Naive B cell (primary cell): Measurements from ENCODE around the gene PHOSPHO1. TPM values are rescaled to one million over a fixed set of nuclear protein-coding genes. Genes with fewer than 3 reads are reported as not detected.
"Not testable (repeated sequence)": the region's sequence is repeated elsewhere in the genome, so short reads cannot be mapped to it uniquely, and the experiment has no call there.

ENCODE experiments used
- ATAC-seq, 2 donors: fragments of 150-1000 bp; cut with Tn5 transposase; 2 replicates each; pipeline ENCODE4 v1.10.0; 2021; ENCODE audit warnings: low read depth in 2 of 2, mild to moderate bottlenecking in 2 of 2, moderate library complexity in 2 of 2
- DNase-seq: peaks from one replicate; pipeline ENCODE4 v3.0.0; 2022
- H3K27ac Mint-ChIP-seq, 6 donors: one replicate each; pipeline ENCODE4 v1.8.0; 2020 to 2022; ENCODE audit warnings: mild to moderate bottlenecking in 6 of 6, mixed read lengths in 6 of 6, moderate library complexity in 5 of 6, inconsistent platforms in 2 of 6
- H3K27me3 Mint-ChIP-seq, 3 donors: one replicate each; pipeline ENCODE4 v1.8.0; 2021 to 2022; ENCODE audit warnings: mixed read lengths in 3 of 3, mild to moderate bottlenecking in 1 of 3
- H3K36me3 Mint-ChIP-seq, 2 donors: one replicate each; pipeline ENCODE4 v1.8.0; 2020 to 2022; ENCODE audit warnings: mixed read lengths in 2 of 2, inconsistent platforms in 1 of 2, mild to moderate bottlenecking in 1 of 2
- H3K4me1 Mint-ChIP-seq, 3 donors: one replicate each; pipeline ENCODE4 v1.8.0; 2020 to 2022; ENCODE audit warnings: mixed read lengths in 3 of 3, inconsistent platforms in 1 of 3, mild to moderate bottlenecking in 1 of 3, moderate library complexity in 1 of 3
- H3K4me3 Mint-ChIP-seq, 8 donors: one replicate each; pipeline ENCODE4 v1.8.0; 2020 to 2022; ENCODE audit warnings: mild to moderate bottlenecking in 8 of 8, mixed read lengths in 8 of 8, moderate library complexity in 8 of 8, inconsistent platforms in 2 of 8
- H3K9me3 Mint-ChIP-seq, 7 donors: one replicate each; pipeline ENCODE4 v1.8.0; 2020 to 2022; ENCODE audit warnings: mixed read lengths in 7 of 7, mild to moderate bottlenecking in 5 of 7, inconsistent platforms in 2 of 7, moderate library complexity in 1 of 7
- polyA plus RNA-seq, 6 donors: library from polyadenylated mRNA; unstranded; fragments of 300-500 nt; fragmentation: Illumina TruSeq; gene quantifications; one replicate each; pipeline ENCODE4 v1.2.3, GENCODE V29; 2021; ENCODE audit warnings: low read depth in 6 of 6

The PHOSPHO1 gene
- polyA plus RNA-seq = under 1 TPM in 4 of 6 donors, not detected in 2; 0.25 to 0.58 (median 0.31) TPM

GRCh38 chr17:49230636-49231562, at the start of gene PHOSPHO1:
PHOSPHO1 (minus strand) TSS chr17:49230787; CDS start chr17:49226691, 4,096 bp downstream.
- peaks cover 15 to 30% (median 29%) of the 10 kb centered on the region in 3 donors for H3K4me1 Mint-ChIP-seq
- peak within 1 kb of the TSS; percentile 77 to 95 (median 86) for H3K4me3 Mint-ChIP-seq
- ATAC-seq (peak; percentile 94 to 95), DNase-seq (peak; percentile 87)
- peak within 1 kb of the TSS in 4 of 6 donors; percentile 54 to 87 (median 72) for H3K27ac Mint-ChIP-seq
- H3K27me3 Mint-ChIP-seq = peaks cover 16 to 35% (median 18%) of the 10 kb centered on the region in 3 donors
- H3K9me3 Mint-ChIP-seq = no peaks in the 10 kb centered on the region
- no peaks in the 10 kb centered on the region for H3K36me3 Mint-ChIP-seq

DNA sequence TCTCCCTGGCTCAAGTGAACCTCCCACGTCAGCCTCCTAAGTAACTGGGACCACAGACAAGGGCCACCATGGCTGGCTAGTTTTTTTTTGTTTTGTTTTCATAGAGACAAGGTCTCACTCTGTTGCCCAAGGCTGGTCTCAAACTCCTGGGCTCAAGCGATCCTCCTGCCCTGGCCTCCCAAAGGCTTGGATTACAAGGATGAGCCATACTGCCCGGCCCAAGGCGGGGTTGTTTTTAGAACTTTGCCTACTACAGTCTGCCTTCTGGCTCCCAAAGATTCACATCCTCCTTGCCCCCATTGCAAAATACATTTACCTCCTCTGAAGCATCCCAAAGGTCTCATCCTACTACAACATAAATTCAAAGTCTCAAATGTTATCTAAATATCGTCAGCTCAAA, 49.5 kb upstream of the PHOSPHO1 start:
- Mint-ChIP-seq H3K27ac (no peak overlapping the region), H3K9me3 (no peaks in the 10 kb centered on the region), H3K27me3 (peaks cover 0 to 7% (median 5%) of the 10 kb centered on the region in 3 donors), H3K4me1 (no peaks in the 10 kb centered on the region), H3K4me3 (no peak overlapping the region), H3K36me3 (peaks cover 0 to 5% of the 10 kb centered on the region in 2 donors)
- no peak for DNase-seq
- ATAC-seq = no peak

- H3K36me3 Mint-ChIP-seq, H3K4me3 Mint-ChIP-seq, ATAC-seq, H3K9me3 Mint-ChIP-seq, H3K4me1 Mint-ChIP-seq, DNase-seq, H3K27me3 Mint-ChIP-seq: not testable (repeated sequence)
- peak overlapping the region in 1 of 6 donors; percentile 49 for H3K27ac Mint-ChIP-seq
Measured at GRCh38 chr17:49279263-49280015, 48.9 kb upstream of the PHOSPHO1 start.

DNA sequence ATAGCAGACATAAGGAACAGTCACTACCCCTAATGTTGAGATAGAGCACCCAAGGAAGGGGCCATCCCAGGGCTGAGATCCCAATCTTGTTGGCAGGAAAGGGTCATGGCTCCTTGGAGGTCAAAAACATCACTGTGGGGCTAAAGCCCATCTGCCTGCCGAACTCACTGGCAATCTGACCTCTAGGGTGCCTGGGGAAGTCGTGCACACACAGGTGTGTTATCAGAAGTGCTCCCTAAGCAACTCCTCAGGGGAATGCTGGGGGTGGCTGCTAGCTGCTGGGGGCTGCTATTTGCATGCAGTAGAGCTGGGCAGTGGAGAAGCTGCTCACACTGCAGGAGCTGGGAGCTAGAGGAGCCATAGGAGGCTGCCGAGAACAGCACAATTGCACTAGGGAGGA, 47.5 kb upstream of the PHOSPHO1 start:
- DNase-seq (no peak), ATAC-seq (no peak)
- H3K36me3 Mint-ChIP-seq = peaks cover 0 to 5% of the 10 kb centered on the region in 2 donors
- H3K9me3 Mint-ChIP-seq = no peaks in the 10 kb centered on the region
- H3K4me3 Mint-ChIP-seq = no peak overlapping the region
- H3K4me1 Mint-ChIP-seq = no peaks in the 10 kb centered on the region
- H3K27me3 Mint-ChIP-seq = peaks cover 0 to 7% (median 5%) of the 10 kb centered on the region in 3 donors
- peak overlapping the region in 1 of 6 donors; percentile 75 for H3K27ac Mint-ChIP-seq

- H3K4me3 Mint-ChIP-seq = no peak overlapping the region
- no peaks in the 10 kb centered on the region for H3K9me3 Mint-ChIP-seq
- peak overlapping the region in 1 of 6 donors; percentile 53 for H3K27ac Mint-ChIP-seq
Measured at GRCh38 chr17:49277638-49278037, 47.1 kb upstream of the PHOSPHO1 start.

DNA sequence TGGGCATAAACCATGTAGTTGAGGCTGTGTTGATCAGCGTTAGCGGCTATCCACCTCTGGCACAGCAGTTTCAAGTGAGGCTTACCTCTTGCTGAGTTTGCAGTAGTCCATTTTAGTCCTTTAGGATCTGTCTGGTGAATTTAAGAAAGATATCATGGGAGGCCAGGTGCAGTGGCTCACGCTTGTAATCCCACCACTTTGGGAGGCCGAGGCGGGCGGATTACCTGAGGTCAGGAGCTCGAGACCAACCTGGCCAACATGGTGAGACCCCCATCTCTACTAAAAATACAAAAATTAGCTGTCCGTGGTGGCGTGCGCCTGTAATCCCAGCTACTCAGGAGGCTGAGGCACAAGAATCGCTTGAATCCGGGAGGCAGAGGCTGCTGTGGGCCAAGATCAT, 45.4 kb upstream of the PHOSPHO1 start:
- not testable (repeated sequence) for DNase-seq, H3K4me1 Mint-ChIP-seq, H3K36me3 Mint-ChIP-seq, H3K4me3 Mint-ChIP-seq, H3K27me3 Mint-ChIP-seq, H3K9me3 Mint-ChIP-seq, ATAC-seq
- H3K27ac Mint-ChIP-seq = peak overlapping the region in 1 of 6 donors; percentile 53

More at GRCh38 chr17:49277638-49278037, 47.1 kb upstream of the PHOSPHO1 start:
- H3K4me1 Mint-ChIP-seq = no peaks in the 10 kb centered on the region
- DNase-seq = no peak
- no peak for ATAC-seq
- H3K36me3 Mint-ChIP-seq = peaks cover 0 to 4% of the 10 kb centered on the region in 2 donors
- H3K27me3 Mint-ChIP-seq = peaks cover 0 to 7% (median 5%) of the 10 kb centered on the region in 3 donors

DNA sequence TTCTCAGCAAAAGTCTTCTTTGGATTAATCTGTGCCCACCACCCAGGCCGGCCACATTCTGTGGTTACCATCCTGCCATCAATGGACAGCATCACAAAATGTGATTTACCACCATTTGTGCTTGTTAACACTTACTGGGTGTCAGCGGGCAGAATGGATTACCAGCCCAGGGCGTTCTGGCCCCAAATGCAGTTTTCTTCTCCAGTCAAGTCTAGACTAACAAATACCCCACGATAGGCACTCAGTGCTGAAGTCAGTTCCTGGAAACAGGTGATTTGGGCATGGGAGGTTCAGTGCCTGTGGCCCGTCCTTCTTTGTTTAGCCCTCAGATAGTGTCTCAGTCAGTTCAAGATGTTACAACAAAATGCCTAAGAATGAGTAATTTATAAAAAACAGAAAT, 38.8 kb upstream of the PHOSPHO1 start:
- H3K4me3 Mint-ChIP-seq = peak overlapping the region in 1 of 8 donors; percentile 42
- peaks cover 0 to 4% (median 0%) of the 10 kb centered on the region in 3 donors for H3K4me1 Mint-ChIP-seq
- H3K27ac Mint-ChIP-seq = peak overlapping the region in 1 of 6 donors; percentile 57
- peaks cover 12 to 13% (median 12%) of the 10 kb centered on the region in 3 donors for H3K27me3 Mint-ChIP-seq
- no peak for ATAC-seq
- H3K36me3 Mint-ChIP-seq = no peaks in the 10 kb centered on the region
- no peaks in the 10 kb centered on the region for H3K9me3 Mint-ChIP-seq
- no peak for DNase-seq

- no peak overlapping the region for H3K27ac Mint-ChIP-seq
Measured at GRCh38 chr17:49267912-49268311, 37.3 kb upstream of the PHOSPHO1 start.

GRCh38 chr17:49266233-49266632, 35.6 kb upstream of the PHOSPHO1 start:
- Mint-ChIP-seq H3K4me3 (peak overlapping the region in 1 of 8 donors; percentile 43), H3K27me3 (peaks cover 20 to 37% (median 21%) of the 10 kb centered on the region in 3 donors), H3K9me3 (no peaks in the 10 kb centered on the region), H3K4me1 (peaks cover 0 to 4% (median 1%) of the 10 kb centered on the region in 3 donors), H3K36me3 (no peaks in the 10 kb centered on the region), H3K27ac (no peak overlapping the region)
- ATAC-seq (no peak), DNase-seq (no peak)

More at GRCh38 chr17:49267912-49268311, 37.3 kb upstream of the PHOSPHO1 start:
- H3K4me3 Mint-ChIP-seq = no peak overlapping the region
- DNase-seq = no peak
- no peak for ATAC-seq
- peaks cover 0 to 4% (median 0%) of the 10 kb centered on the region in 3 donors for H3K4me1 Mint-ChIP-seq
- H3K36me3 Mint-ChIP-seq = no peaks in the 10 kb centered on the region
- H3K27me3 Mint-ChIP-seq = peaks cover 20 to 24% (median 21%) of the 10 kb centered on the region in 3 donors
- H3K9me3 Mint-ChIP-seq = no peaks in the 10 kb centered on the region

GRCh38 chr17:49261540-49261939, 31.0 kb upstream of the PHOSPHO1 start:
- peaks cover 8 to 11% (median 9%) of the 10 kb centered on the region in 3 donors for H3K4me1 Mint-ChIP-seq
- H3K27ac Mint-ChIP-seq = peak overlapping the region in 1 of 6 donors; percentile 38
- DNase-seq, H3K36me3 Mint-ChIP-seq, ATAC-seq, H3K9me3 Mint-ChIP-seq: not testable (repeated sequence)
- peaks cover 11 to 45% (median 21%) of the 10 kb centered on the region in 3 donors for H3K27me3 Mint-ChIP-seq
- peak overlapping the region in 7 of 8 donors; percentile 78 to 89 (median 83) for H3K4me3 Mint-ChIP-seq

DNA sequence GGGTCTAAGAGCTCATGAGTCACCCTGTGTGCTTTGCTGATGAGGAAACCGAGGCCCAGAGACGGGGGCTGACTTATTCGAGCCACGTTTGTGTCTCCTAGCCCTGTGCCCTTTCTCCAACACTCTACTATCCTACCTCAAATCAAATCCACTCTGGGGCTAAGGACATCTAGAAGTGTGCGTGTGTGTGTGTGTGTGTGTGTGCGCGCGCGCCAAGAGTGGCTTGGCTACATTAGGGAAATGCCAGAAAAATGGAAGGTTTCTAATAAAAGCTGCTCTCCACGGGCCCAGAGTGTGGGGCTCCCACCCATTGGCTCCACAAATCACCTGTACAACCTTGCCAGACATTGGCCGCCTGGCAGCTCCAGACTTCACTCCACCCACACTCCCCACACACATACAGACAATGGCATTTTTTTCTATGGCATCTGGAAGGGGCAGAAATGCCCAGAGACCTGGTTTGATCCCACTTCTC, 30.3 kb upstream of the PHOSPHO1 start:
- H3K27ac Mint-ChIP-seq = peak overlapping the region in 4 of 6 donors; percentile 9 to 93 (median 77)
- DNase-seq (no peak), ATAC-seq (peak in 1 of 2 donors; percentile 5)
- H3K27me3 Mint-ChIP-seq = peaks cover 11 to 45% (median 21%) of the 10 kb centered on the region in 3 donors
- H3K4me3 Mint-ChIP-seq = peak overlapping the region; percentile 78 to 89 (median 82)
- H3K4me1 Mint-ChIP-seq = peaks cover 8 to 11% (median 9%) of the 10 kb centered on the region in 3 donors
- H3K9me3 Mint-ChIP-seq = no peaks in the 10 kb centered on the region
- H3K36me3 Mint-ChIP-seq = no peaks in the 10 kb centered on the region

DNA sequence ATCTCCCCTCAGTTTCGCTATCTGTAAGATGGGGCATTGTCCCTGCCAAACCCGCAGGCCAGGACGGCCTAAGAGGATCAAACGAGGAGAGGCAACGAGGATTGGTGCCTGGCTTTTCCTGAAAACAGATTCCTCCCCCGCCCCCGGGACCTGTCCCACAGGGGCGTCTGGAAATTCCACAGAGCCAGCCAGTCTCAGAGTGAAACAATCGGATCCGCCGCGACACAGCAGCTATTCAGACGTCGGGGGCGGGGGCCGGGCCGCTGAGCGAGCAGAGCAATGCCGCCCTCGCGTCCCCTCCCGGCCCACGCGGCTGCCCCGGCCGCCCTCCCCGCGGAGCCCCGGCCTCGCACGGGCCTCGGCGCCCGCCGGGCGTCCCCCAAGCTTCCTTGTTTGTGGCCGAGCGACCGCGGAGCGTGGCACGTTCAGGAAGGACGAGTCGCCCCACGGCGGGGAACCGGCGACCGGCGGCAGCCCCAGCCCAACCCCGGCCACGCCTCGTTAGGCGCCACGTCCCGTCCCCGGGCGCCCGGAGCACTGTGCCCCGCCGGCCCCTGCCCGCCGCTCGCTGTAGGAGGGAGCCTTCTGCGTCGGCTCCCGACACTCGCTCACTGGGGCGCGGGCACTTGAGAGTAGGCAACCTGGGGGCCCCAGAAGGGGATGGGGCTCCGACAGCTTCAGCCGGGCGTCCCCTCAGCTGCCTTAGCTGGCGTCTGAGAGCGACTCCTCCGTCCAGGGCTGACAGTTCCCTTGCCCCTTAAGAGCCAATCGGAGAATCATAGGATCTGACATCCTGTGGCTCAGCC, 29.6 kb upstream of the PHOSPHO1 start:
- peaks cover 8 to 11% (median 9%) of the 10 kb centered on the region in 3 donors for H3K4me1 Mint-ChIP-seq
- H3K27me3 Mint-ChIP-seq = peaks cover 11 to 41% (median 17%) of the 10 kb centered on the region in 3 donors
- peak overlapping the region; percentile 78 to 94 (median 87) for H3K4me3 Mint-ChIP-seq
- DNase-seq = peak; percentile 55
- no peaks in the 10 kb centered on the region for H3K36me3 Mint-ChIP-seq
- no peaks in the 10 kb centered on the region for H3K9me3 Mint-ChIP-seq
- peak; percentile 83 to 84 for ATAC-seq
- peak overlapping the region in 4 of 6 donors; percentile 31 to 88 (median 74) for H3K27ac Mint-ChIP-seq
